ENCODE results near the gene GRIN2C.

DNA sequence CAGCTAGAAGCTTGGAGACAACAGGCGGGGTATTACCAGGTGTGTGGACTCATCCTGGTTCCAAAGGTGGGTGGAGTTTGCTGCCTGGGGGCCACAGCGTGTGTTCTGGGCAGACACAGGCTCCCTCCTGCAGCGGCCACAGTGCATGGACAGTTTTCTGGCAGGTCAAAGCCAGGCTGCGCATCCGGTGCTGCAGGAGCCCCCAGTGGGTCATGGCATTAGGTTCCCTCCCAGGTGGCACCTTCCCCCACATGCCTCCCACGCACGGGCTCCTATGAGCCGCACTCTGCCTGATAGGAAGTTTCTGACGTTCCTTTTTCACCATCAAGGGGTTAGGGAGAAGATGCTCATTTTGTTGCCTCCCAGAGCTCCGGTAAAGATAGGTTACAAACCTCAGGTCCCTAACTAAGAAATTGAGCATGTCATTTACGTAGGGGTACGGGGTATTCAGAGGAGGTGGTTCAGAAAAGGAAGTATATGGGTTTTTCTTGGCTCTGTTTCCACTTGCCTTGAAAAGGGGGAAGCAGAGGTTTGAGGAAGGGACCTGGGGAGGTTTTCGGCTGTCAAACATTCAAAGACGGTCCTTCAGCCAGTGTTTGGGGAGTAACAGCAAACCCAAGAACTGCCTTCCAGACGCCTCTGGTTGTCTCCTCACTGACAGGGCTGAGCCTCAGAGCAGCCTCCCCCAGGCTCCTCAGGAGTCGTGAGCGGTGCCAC lies 50.8 kb downstream of the GRIN2C start:
- TF ChIP-seq, protein P1, sequence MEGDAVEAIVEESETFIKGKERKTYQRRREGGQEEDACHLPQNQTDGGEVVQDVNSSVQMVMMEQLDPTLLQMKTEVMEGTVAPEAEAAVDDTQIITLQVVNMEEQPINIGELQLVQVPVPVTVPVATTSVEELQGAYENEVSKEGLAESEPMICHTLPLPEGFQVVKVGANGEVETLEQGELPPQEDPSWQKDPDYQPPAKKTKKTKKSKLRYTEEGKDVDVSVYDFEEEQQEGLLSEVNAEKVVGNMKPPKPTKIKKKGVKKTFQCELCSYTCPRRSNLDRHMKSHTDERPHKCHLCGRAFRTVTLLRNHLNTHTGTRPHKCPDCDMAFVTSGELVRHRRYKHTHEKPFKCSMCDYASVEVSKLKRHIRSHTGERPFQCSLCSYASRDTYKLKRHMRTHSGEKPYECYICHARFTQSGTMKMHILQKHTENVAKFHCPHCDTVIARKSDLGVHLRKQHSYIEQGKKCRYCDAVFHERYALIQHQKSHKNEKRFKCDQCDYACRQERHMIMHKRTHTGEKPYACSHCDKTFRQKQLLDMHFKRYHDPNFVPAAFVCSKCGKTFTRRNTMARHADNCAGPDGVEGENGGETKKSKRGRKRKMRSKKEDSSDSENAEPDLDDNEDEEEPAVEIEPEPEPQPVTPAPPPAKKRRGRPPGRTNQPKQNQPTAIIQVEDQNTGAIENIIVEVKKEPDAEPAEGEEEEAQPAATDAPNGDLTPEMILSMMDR (tag by site-specific recombination; IDR thresholded peaks at IDR 0.05): no peak
- TF ChIP-seq, protein P2, sequence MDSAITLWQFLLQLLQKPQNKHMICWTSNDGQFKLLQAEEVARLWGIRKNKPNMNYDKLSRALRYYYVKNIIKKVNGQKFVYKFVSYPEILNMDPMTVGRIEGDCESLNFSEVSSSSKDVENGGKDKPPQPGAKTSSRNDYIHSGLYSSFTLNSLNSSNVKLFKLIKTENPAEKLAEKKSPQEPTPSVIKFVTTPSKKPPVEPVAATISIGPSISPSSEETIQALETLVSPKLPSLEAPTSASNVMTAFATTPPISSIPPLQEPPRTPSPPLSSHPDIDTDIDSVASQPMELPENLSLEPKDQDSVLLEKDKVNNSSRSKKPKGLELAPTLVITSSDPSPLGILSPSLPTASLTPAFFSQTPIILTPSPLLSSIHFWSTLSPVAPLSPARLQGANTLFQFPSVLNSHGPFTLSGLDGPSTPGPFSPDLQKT (IDR thresholded peaks at IDR 0.05; ENCODE audit: borderline replicate concordance, low read depth, low read length): no peak
- TF ChIP-seq YY1 (tag by site-specific recombination; IDR thresholded peaks at IDR 0.05): no peak

Measured in HEK293 (cell line).